Effector memory CD4-positive, alpha-beta T cell (primary cell): ENCODE results near the gene SNAPC1.
A peak's percentile ranks its signal among the peaks of the same experiment; 100 is the strongest.

Experiments used
- DNase-seq, 3 donors: peaks; one replicate each; pipeline ENCODE4 v3.0.0-alpha.2; 2020
- H3K27ac ChIP-seq: 2 replicates; pipeline ENCODE4 v1.7.0; 2013; ENCODE audit warnings: mild to moderate bottlenecking, low read length, moderate library complexity; ENCODE audit not compliant: insufficient read depth, poor library complexity, severe bottlenecking
- H3K27me3 ChIP-seq: replicated peaks from 2 replicates; pipeline ENCODE4 v1.7.0; 2013; ENCODE audit warnings: mild to moderate bottlenecking, low read length; ENCODE audit not compliant: insufficient read depth, control insufficient read depth, poor library complexity, severe bottlenecking
- H3K36me3 ChIP-seq: 2 replicates; pipeline ENCODE4 v1.7.0; 2013; ENCODE audit warnings: mild to moderate bottlenecking, low read length, moderate library complexity; ENCODE audit not compliant: control insufficient read depth, insufficient read depth
- H3K4me1 ChIP-seq: 2 replicates; pipeline ENCODE4 v1.7.0; 2013; ENCODE audit warnings: low read length, mild to moderate bottlenecking; ENCODE audit not compliant: control insufficient read depth, insufficient read depth, poor library complexity, severe bottlenecking
- H3K4me3 ChIP-seq: 2 replicates; pipeline ENCODE4 v1.7.0; 2013; ENCODE audit warnings: low read length, low read depth, mild to moderate bottlenecking; ENCODE audit not compliant: insufficient read depth, poor library complexity, severe bottlenecking
- H3K9me3 ChIP-seq: 2 replicates; pipeline ENCODE4 v1.7.0; 2013; ENCODE audit warnings: mild to moderate bottlenecking, low read length, moderate library complexity; ENCODE audit not compliant: control insufficient read depth

Gene SNAPC1

DNA sequence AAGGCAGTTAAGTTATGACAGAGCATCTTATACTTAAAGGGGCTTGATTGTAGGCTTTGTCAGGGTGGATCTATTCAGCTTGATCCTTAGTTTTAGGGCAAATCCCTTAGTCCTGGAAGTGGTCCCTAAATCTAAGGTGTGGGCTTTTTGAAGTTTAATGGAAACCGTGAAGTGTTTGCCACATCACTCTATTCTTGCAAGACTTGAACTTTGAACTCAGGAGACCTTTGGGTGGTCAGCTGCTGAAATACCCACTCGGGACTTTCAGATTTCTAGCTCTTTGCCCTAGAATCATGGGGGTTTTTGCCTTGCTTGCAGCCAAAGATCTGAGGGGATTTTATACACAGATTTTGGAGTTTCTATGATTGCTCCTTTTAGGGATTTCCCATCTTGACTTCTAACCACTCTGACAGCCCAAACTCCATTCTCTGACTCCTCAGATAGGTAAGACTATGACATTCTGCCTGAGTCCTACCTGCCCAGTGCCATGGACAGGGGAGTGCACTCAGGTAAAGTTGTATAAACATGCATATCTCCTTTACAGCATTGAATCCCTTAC, 39.9 kb downstream of the SNAPC1 start:
- Histone ChIP-seq H3K36me3 (no peaks in the 10 kb centered on the region), H3K4me3 (no peak overlapping the region), H3K27ac (no peak overlapping the region), H3K9me3 (no peaks in the 10 kb centered on the region), H3K4me1 (no peaks in the 10 kb centered on the region), H3K27me3 (no peaks in the 10 kb centered on the region)
- DNase-seq: no peak

- Histone ChIP-seq H3K27me3 (no peaks in the 10 kb centered on the region), H3K9me3 (no peaks in the 10 kb centered on the region), H3K4me3 (no peak overlapping the region), H3K4me1 (no peaks in the 10 kb centered on the region), H3K36me3 (no peaks in the 10 kb centered on the region), H3K27ac (no peak overlapping the region)
- no peak for DNase-seq
These were observed 41.5 kb downstream of the SNAPC1 start for GRCh38 chr14:61803755-61804154.

DNA sequence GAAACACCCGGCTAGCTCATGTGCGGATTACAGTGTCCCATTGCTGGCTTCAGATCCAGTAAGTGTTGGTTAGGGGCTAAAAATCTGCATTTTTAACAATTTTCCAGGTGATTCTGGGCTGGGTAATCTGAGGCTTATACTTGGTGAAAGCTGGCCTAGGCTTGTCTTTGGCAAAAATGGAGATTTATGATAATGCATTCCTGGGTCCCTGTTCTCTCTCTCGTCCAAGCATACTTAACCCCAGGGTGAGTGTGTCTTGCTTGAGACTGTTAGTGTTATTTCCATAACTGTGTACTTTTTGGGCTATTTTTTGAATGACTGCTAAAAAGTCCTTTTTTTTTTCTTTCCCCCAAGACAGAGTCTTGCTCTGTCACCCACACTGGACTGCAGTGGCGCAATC, 43.2 kb downstream of the SNAPC1 start:
- H3K9me3 ChIP-seq: no peaks in the 10 kb centered on the region

DNA sequence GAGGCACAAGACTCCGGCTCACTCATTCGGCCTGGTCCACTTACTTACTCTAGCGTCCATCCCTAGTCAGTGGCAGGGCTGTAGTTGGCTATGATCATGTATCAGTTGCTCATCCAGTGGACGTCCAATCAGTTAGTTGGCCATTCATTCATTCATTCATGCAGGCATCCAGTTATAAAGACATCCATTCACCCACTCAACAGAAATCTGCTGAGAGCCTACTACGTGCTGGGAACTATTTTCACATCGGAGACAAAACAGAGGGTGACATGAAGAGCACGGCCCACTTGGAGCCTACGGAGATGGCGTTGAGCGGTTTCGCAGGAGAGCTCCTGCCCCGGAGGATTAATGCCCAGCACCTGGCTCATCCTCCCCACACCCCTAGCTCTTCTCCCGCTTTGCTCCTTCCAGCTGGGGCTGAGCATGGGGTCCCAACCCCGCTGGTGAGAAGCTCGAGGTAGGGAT, 49.7 kb downstream of the SNAPC1 start:
- H3K27me3 ChIP-seq: peaks cover 25% of the 10 kb centered on the region
- H3K4me3 ChIP-seq: no peak overlapping the region
- H3K36me3 ChIP-seq: no peaks in the 10 kb centered on the region
- no peaks in the 10 kb centered on the region for H3K4me1 ChIP-seq
- H3K9me3 ChIP-seq: no peaks in the 10 kb centered on the region
- H3K27ac ChIP-seq: no peak overlapping the region
- DNase-seq: no peak

More for the DNA sequence above, 43.2 kb downstream of the SNAPC1 start:
- DNase-seq: no peak
- Histone ChIP-seq H3K27me3 (no peaks in the 10 kb centered on the region), H3K27ac (no peak overlapping the region), H3K4me3 (no peak overlapping the region), H3K4me1 (no peaks in the 10 kb centered on the region), H3K36me3 (no peaks in the 10 kb centered on the region)

- Histone ChIP-seq H3K27me3 (peaks cover 25% of the 10 kb centered on the region), H3K4me3 (peak within 1 kb of the TSS; percentile 39), H3K27ac (no peak within 1 kb of the TSS), H3K4me1 (no peaks in the 10 kb centered on the region), H3K36me3 (no peaks in the 10 kb centered on the region), H3K9me3 (no peaks in the 10 kb centered on the region)
- no peak for DNase-seq
These were observed 50.3 kb downstream of the SNAPC1 start, which contains the start of gene SYT16 for GRCh38 chr14:61812347-61813095. Gene SYT16 (plus strand): TSS chr14:61812703.

DNA sequence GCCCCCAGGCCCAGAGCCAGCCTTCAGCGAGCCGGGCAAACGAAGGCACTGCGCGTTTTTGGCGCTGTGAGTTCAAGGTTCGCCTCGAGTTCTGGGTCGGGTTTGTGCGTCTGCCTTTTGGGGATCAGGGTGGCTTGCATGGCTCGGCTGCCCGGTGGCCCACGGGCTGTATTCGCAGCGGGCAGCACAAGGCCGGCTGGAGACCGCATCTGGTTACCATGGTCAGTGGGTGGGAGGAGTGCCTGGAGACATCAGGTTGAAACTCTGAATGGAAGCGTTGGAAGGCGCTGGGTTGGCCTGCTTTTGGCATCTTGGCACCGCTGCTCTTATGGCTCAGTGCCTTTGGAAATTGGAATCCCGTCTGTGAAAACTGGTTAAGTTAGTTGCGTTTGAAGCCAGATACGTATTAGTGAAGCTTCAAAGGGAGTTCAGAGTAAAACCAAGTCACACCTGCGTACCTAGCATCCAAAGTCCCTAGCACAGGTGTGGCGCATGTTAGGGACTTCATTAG, 50.9 kb downstream of the SNAPC1 start:
- Histone ChIP-seq H3K27me3 (peaks cover 25% of the 10 kb centered on the region), H3K4me1 (no peaks in the 10 kb centered on the region), H3K4me3 (peak overlapping the region; percentile 39), H3K27ac (no peak overlapping the region), H3K9me3 (no peaks in the 10 kb centered on the region), H3K36me3 (no peaks in the 10 kb centered on the region)
- no peak for DNase-seq

- Histone ChIP-seq H3K36me3 (no peaks in the 10 kb centered on the region), H3K4me3 (no peak overlapping the region), H3K27me3 (no peaks in the 10 kb centered on the region), H3K27ac (no peak overlapping the region), H3K4me1 (no peaks in the 10 kb centered on the region), H3K9me3 (no peaks in the 10 kb centered on the region)
- DNase-seq: no peak
These were observed 60.2 kb downstream of the SNAPC1 start for GRCh38 chr14:61822458-61822857.

DNA sequence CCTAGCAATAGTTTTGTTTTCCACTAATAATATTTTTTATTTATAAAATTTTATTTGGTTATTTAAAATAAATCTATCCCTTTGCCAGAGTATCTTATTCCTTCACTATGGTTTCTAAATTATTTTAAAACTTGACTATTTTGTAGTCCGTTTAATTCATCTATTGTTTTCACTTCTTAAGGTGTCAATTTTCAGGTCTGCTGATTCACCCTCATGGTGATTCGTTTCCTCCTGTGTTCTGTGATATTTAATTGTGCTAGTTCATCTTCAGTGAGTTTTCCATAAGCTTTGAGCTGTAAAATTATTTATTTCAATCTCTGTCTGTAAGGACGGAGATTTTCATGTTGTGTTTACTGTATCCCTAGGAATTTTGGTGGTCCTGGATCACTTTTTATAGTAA, 70.6 kb downstream of the SNAPC1 start:
- DNase-seq: no peak
- H3K27me3 ChIP-seq: no peaks in the 10 kb centered on the region
- H3K27ac ChIP-seq: no peak overlapping the region
- H3K9me3 ChIP-seq: no peaks in the 10 kb centered on the region
- no peaks in the 10 kb centered on the region for H3K36me3 ChIP-seq
- H3K4me1 ChIP-seq: no peaks in the 10 kb centered on the region
- no peak overlapping the region for H3K4me3 ChIP-seq

- no peaks in the 10 kb centered on the region for H3K4me1 ChIP-seq
- no peaks in the 10 kb centered on the region for H3K9me3 ChIP-seq
- no peaks in the 10 kb centered on the region for H3K36me3 ChIP-seq
- H3K27ac ChIP-seq: no peak overlapping the region
- H3K4me3 ChIP-seq: no peak overlapping the region
- no peaks in the 10 kb centered on the region for H3K27me3 ChIP-seq
- DNase-seq: no peak
These were observed 74.0 kb downstream of the SNAPC1 start for GRCh38 chr14:61836184-61836583.

DNA sequence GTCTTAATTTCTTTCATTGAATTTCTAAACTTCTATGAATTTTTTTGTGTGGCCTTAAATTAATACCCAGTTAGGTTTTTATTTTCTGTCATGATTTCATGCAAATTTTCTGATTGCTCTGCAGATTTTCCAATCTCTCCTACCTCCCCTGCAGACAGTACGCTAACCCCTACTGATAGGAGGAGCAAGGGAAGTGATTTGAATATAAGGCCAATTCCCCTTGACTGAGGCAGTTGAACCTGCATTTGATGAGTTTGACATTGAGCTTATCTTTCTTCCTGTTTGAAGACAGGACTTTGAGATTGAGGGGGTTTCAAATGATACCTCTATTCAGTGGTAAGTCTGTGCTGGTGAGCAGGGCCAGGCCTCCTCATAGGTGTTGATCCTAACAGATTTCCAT, 74.6 kb downstream of the SNAPC1 start:
- Histone ChIP-seq H3K27ac (no peak overlapping the region), H3K4me1 (no peaks in the 10 kb centered on the region), H3K27me3 (no peaks in the 10 kb centered on the region), H3K4me3 (no peak overlapping the region), H3K9me3 (no peaks in the 10 kb centered on the region), H3K36me3 (no peaks in the 10 kb centered on the region)
- DNase-seq: no peak
